SK-N-SH (cell line): ENCODE data around the gene CKM. TPM values are rescaled to one million over a fixed set of nuclear protein-coding genes. Genes with fewer than 3 reads are reported as not detected.

Source experiments
- CTCF ChIA-PET: fragments of 300-600, 350-600 bp; formaldehyde crosslinking; extraction: SDS; loops from one replicate; lab custom pipeline; 2021; lab: Yijun Ruan, JAX
- POLR2A ChIA-PET: fragments of 350-600 bp; sonication (Branson Sonifier 250); formaldehyde crosslinking; extraction: SDS; loops from one replicate; lab custom pipeline; 2020; ENCODE audit warnings: antibody characterized with exemption, inconsistent platforms; lab: Yijun Ruan, JAX
- DNase-seq: peaks from one replicate; pipeline ENCODE4 v3.0.0; 2012
- H2AFZ ChIP-seq: fragments of 200-600 bp; sonication (generic); 2 replicates; pipeline ENCODE4 v1.8.1; 2016; ENCODE audit warnings: antibody characterized with exemption, mild to moderate bottlenecking, low read depth
- H3F3A ChIP-seq: fragments of 200-600 bp; sonication (generic); replicated peaks from 2 replicates; pipeline ENCODE3; 2016; ENCODE audit warnings: antibody characterized with exemption, mild to moderate bottlenecking; ENCODE audit not compliant: insufficient read depth
- H3K27ac ChIP-seq, 2 experiments: fragments of 200-500 bp in 1 of 2; fragments of 200-600 bp in 1 of 2; sonication (Bioruptor generic) in 1 of 2; sonication (generic), shearing (Covaris generic) in 1 of 2; 2 replicates each; pipeline versions ENCODE4 v1.5.1 to v1.6.1; 2014 to 2016; ENCODE audit warnings: low read depth in 2 of 2, inconsistent platforms in 1 of 2, low read length in 1 of 2, mild to moderate bottlenecking in 1 of 2, mixed read lengths in 1 of 2
- H3K27me3 ChIP-seq: fragments of 200-600 bp; sonication (generic), shearing (Covaris generic); 2 replicates; pipeline ENCODE4 v1.6.1; 2016; ENCODE audit warnings: mixed run types; ENCODE audit not compliant: insufficient read depth
- H3K36me3 ChIP-seq, 2 experiments: fragments of 200-500 bp in 1 of 2; fragments of 200-600 bp in 1 of 2; sonication (Bioruptor generic) in 1 of 2; sonication (generic) in 1 of 2; replicated peaks in 1 of 2; 2 replicates each; pipeline versions ENCODE3 to v1.5.1; 2014 to 2016; ENCODE audit warnings: low read length in 1 of 2, mild to moderate bottlenecking in 1 of 2; ENCODE audit not compliant: insufficient read depth in 2 of 2, control insufficient read depth in 1 of 2
- H3K4me1 ChIP-seq, 2 experiments: fragments of 200-500 bp in 1 of 2; fragments of 200-600 bp in 1 of 2; sonication (Bioruptor generic) in 1 of 2; sonication (generic), shearing (Covaris generic) in 1 of 2; 2 replicates each; pipeline versions ENCODE4 v1.5.1 to v1.6.1; 2014 to 2016; ENCODE audit warnings: low read depth in 1 of 2, low read length in 1 of 2, mixed run types in 1 of 2; ENCODE audit not compliant: insufficient read depth in 2 of 2, control insufficient read depth in 1 of 2
- H3K4me2 ChIP-seq: fragments of 200-600 bp; sonication (generic), shearing (Covaris generic); 2 replicates; pipeline ENCODE4 v1.6.1; 2017; ENCODE audit warnings: mixed run types
- H3K4me3 ChIP-seq, 2 experiments: fragments of 200-500 bp in 1 of 2; fragments of 200-600 bp in 1 of 2; sonication (Bioruptor generic) in 1 of 2; sonication (generic), shearing (Covaris generic) in 1 of 2; 2 replicates each; pipeline versions ENCODE4 v1.5.1 to v1.8.1; 2014 to 2016; ENCODE audit warnings: low read depth in 2 of 2, inconsistent platforms in 1 of 2, low read length in 1 of 2, mild to moderate bottlenecking in 1 of 2, mixed read lengths in 1 of 2, moderate library complexity in 1 of 2
- H3K79me2 ChIP-seq: fragments of 200-600 bp; sonication (generic); 2 replicates; pipeline ENCODE4 v1.8.1; 2017; ENCODE audit warnings: mild to moderate bottlenecking; ENCODE audit not compliant: insufficient read depth
- H3K9ac ChIP-seq: fragments of 200-600 bp; sonication (generic); 2 replicates; pipeline ENCODE4 v1.6.1; 2017; ENCODE audit warnings: mixed run types
- H3K9me2 ChIP-seq: fragments of 200-600 bp; sonication (generic); 2 replicates; pipeline ENCODE4 v1.6.1; 2017; ENCODE audit warnings: mixed run types
- H3K9me3 ChIP-seq: fragments of 200-600 bp; sonication (generic); 2 replicates; pipeline ENCODE4 v1.6.1; 2017; ENCODE audit warnings: mixed run types, mild to moderate bottlenecking, moderate library complexity
- H4K20me1 ChIP-seq: fragments of 200-600 bp; sonication (generic); 2 replicates; pipeline ENCODE4 v1.6.1; 2017; ENCODE audit warnings: mild to moderate bottlenecking, mixed run types; ENCODE audit not compliant: insufficient read depth
- CHD2 ChIP-seq: fragments of 150-350 bp; IDR thresholded peaks from 2 replicates; pipeline ENCODE4 v1.6.1; 2018; ENCODE audit warnings: low read length; ENCODE audit not compliant: partially characterized antibody
- CTCF ChIP-seq: fragments of 200-600 bp; sonication (generic); IDR thresholded peaks from 2 replicates; pipeline ENCODE4 v1.6.1; 2017; ENCODE audit warnings: antibody characterized with exemption, mild to moderate bottlenecking, moderate library complexity
- ELF1 ChIP-seq: IDR thresholded peaks from 2 replicates; pipeline ENCODE4 v1.4.0; 2012
- EP300 ChIP-seq, 2 experiments: IDR thresholded peaks; 2 replicates each; pipeline versions ENCODE4 v1.4.0 to v1.6.1; 2012; ENCODE audit warnings: borderline replicate concordance in 1 of 2, low read depth in 1 of 2, low read length in 1 of 2
- EZH2phosphoT487 ChIP-seq: fragments of 200-600 bp; sonication (generic); IDR thresholded peaks from 2 replicates; pipeline ENCODE4 v1.6.1; 2017; ENCODE audit warnings: low read depth, mixed run types, mild to moderate bottlenecking, antibody characterized with exemption, moderate library complexity, borderline replicate concordance
- FOXM1 ChIP-seq: IDR thresholded peaks from 2 replicates; pipeline ENCODE4 v1.4.0; 2012; ENCODE audit warnings: low read depth, mild to moderate bottlenecking
- GABPA ChIP-seq: IDR thresholded peaks from 2 replicates; pipeline ENCODE4 v1.4.0; 2012; ENCODE audit warnings: low read depth, mild to moderate bottlenecking
- GATA2 ChIP-seq: sonication (generic); formaldehyde crosslinking; IDR thresholded peaks from 2 replicates; pipeline ENCODE4 v1.5.0; 2020; ENCODE audit warnings: mild to moderate bottlenecking, missing genetic modification reagents
- MAX ChIP-seq: IDR thresholded peaks from 2 replicates; pipeline ENCODE4 v1.4.0; 2012; ENCODE audit warnings: low read depth
- MEF2A ChIP-seq: IDR thresholded peaks from 2 replicates; pipeline ENCODE4 v1.4.0; 2012; ENCODE audit warnings: low read depth, borderline replicate concordance
- MXI1 ChIP-seq: IDR thresholded peaks from 2 replicates; pipeline ENCODE4 v1.6.1; 2012; ENCODE audit warnings: mild to moderate bottlenecking, low read depth, low read length, improper control_type of control experiment
- PBX3 ChIP-seq: IDR thresholded peaks from 2 replicates; pipeline ENCODE4; 2012
- POLR2AphosphoS5 ChIP-seq: IDR thresholded peaks from 2 replicates; pipeline ENCODE4 v1.6.1; 2012; ENCODE audit warnings: low read depth, low read length
- RAD21 ChIP-seq: IDR thresholded peaks from 2 replicates; pipeline ENCODE4 v1.6.1; 2012; ENCODE audit warnings: mild to moderate bottlenecking, low read length
- RCOR1 ChIP-seq: fragments of 150-350 bp; IDR thresholded peaks from 2 replicates; pipeline ENCODE4 v1.6.1; 2017; ENCODE audit warnings: antibody characterized with exemption, low read length
- SIN3A ChIP-seq: IDR thresholded peaks from 2 replicates; pipeline ENCODE4 v1.6.1; 2012; ENCODE audit warnings: low read depth, mild to moderate bottlenecking, low read length, moderate library complexity, borderline replicate concordance
- SMC3 ChIP-seq: IDR thresholded peaks from 2 replicates; pipeline ENCODE4 v1.6.1; 2012; ENCODE audit warnings: low read depth, low read length, improper control_type of control experiment
- TCF12 ChIP-seq: IDR thresholded peaks from 2 replicates; pipeline ENCODE4 v1.4.0; 2012
- TEAD4 ChIP-seq: IDR thresholded peaks from 2 replicates; pipeline ENCODE4 v1.4.0; 2012; ENCODE audit warnings: mild to moderate bottlenecking, borderline replicate concordance; ENCODE audit not compliant: insufficient read depth
- USF2 ChIP-seq: fragments of 150-350 bp; IDR thresholded peaks from 2 replicates; pipeline ENCODE4 v1.6.1; 2017; ENCODE audit warnings: antibody characterized with exemption, low read length, low read depth, borderline replicate concordance
- YY1 ChIP-seq: IDR thresholded peaks from 2 replicates; pipeline ENCODE4 v1.4.0; 2012; ENCODE audit warnings: low read depth, mild to moderate bottlenecking
- ZBTB33 ChIP-seq: IDR thresholded peaks from 2 replicates; pipeline ENCODE4 v1.4.0; 2012; ENCODE audit warnings: low read depth, borderline replicate concordance
- WGBS: methylation state at CpG from one replicate; pipeline ENCODE4 v1.1.6; 2017; ENCODE audit warnings: low lambda C conversion rate; 5-methylcytosine and 5-hydroxymethylcytosine counted together
- polyA plus RNA-seq, 3 experiments: library from polyadenylated mRNA; depleted of rRNA; stranded (reverse); fragments of >200 nt; gene quantifications; 2 replicates each; pipeline ENCODE4 v1.2.3, GENCODE V29; 2012

The CKM gene
- polyA plus RNA-seq, 1 of the 3 experiments (the other 2 are of a cell fraction): 0.05 TPM

- no peaks in the 10 kb centered on the region for H4K20me1 ChIP-seq
- no peak overlapping the region for H3K9ac ChIP-seq
- no peaks in the 10 kb centered on the region for H3K9me3 ChIP-seq
- WGBS: 94% methylated on average over 9 of the region's 19 CpGs
- ChIA-PET CTCF (interaction anchor here (0.8 kb wide), 1 partner anchor 59 kb away, joined by 3 read pairs; no protein-coding TSS in a partner anchor), POLR2A (no interaction called here)
- H3K79me2 ChIP-seq: no peaks in the 10 kb centered on the region
- no peak overlapping the region for H3K4me2 ChIP-seq
- H3K27ac ChIP-seq: no peak overlapping the region
- H3K36me3 ChIP-seq: peaks cover 9 to 15% of the 10 kb centered on the region in 2 experiments
- peaks cover 0 to 7% of the 10 kb centered on the region in 2 experiments; a peak in 2 of 4 replicates for H3K4me1 ChIP-seq
- no peak overlapping the region for H2AFZ ChIP-seq
- H3F3A ChIP-seq: no peaks in the 10 kb centered on the region
- TF ChIP-seq FOXM1 (no peak), MEF2A (no peak), RAD21 (no peak), MAX (no peak), TEAD4 (no peak), GATA2 (CRISPR knock-in tag) (no peak), EP300 (IDR thresholded peaks at IDR 0.05; ENCODE audit: borderline replicate concordance in 1 of 2, low read depth in 1 of 2, low read length in 1 of 2) (no peak), RCOR1 (no peak)
- H3K27me3 ChIP-seq: no peaks in the 10 kb centered on the region
- no peak overlapping the region for H3K4me3 ChIP-seq
- no peaks in the 10 kb centered on the region for H3K9me2 ChIP-seq
- no peak for DNase-seq
Observed at GRCh38 chr19:45280471-45280961, 42.2 kb downstream of the CKM start.

GRCh38 chr19:45279587-45280192 is 43.0 kb downstream of the CKM start:
- H3K9me2 ChIP-seq: no peaks in the 10 kb centered on the region
- ChIA-PET CTCF (interaction anchor here (0.9 to 1.4 kb wide), 2 partner anchors 40 to 59 kb away, joined by 3 read pairs; no protein-coding TSS in a partner anchor), POLR2A (no interaction called here)
- H3K4me1 ChIP-seq: peaks cover 0 to 9% of the 10 kb centered on the region in 2 experiments; a peak in 2 of 4 replicates
- no peak overlapping the region for H3K9ac ChIP-seq
- no peak overlapping the region for H3K4me2 ChIP-seq
- no peak overlapping the region for H3K4me3 ChIP-seq
- no peaks in the 10 kb centered on the region for H3K9me3 ChIP-seq
- TF ChIP-seq ELF1 (no peak), CTCF (no peak), SIN3A (no peak), GABPA (no peak), MAX (no peak), ZBTB33 (no peak), MXI1 (no peak), PBX3 (no peak), POLR2AphosphoS5 (no peak), SMC3 (no peak), TCF12 (no peak), YY1 (no peak), CHD2 (no peak), USF2 (no peak), EZH2phosphoT487 (no peak)
- no peaks in the 10 kb centered on the region for H3K79me2 ChIP-seq
- no peak overlapping the region for H3K27ac ChIP-seq
- no peaks in the 10 kb centered on the region for H3K27me3 ChIP-seq
- WGBS: 100% methylated on average over 3 of the region's 3 CpGs
- peaks cover 9 to 19% of the 10 kb centered on the region in 2 experiments for H3K36me3 ChIP-seq
- no peak for DNase-seq
- H3F3A ChIP-seq: no peaks in the 10 kb centered on the region
- no peaks in the 10 kb centered on the region for H4K20me1 ChIP-seq
- no peak overlapping the region for H2AFZ ChIP-seq
